Measurements from ENCODE around the gene CXXC5. TPM values are rescaled to one million over a fixed set of nuclear protein-coding genes. Genes with fewer than 3 reads are reported as not detected.

Gene CXXC5
- total and polyA plus RNA-seq, 2 experiments from 2014 or later = 70.4 to 122 TPM

DNA sequence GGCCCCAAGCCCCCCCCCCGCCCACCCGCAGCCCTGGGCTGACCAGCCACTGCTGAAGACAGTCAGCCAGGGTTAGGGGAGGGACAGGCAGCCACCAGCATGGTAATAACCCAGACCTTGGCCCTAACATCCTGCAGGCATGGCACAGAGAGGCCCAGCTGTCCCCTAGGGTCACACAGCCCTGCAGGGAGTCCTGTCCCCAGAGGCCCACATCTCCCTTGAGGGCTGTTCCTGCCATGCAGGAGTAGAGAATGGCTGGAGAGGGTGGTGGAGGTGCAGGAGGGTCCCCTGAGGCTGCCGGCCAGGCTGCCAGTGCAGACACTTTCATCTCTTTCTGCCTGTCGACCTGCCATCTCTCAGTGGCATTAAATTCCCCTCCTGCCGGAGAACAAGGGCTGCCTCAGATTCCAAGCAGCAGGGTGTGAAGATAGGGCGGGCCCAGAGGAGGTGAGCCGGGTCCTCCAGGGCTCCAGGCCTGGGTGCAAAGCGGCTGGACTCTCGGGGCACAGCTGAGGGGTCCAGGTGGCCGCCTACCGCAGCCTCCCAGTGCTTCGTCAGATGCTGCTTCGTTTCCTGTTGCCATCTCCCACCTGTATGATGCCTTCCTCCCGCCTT is 40.0 kb downstream of the CXXC5 start:
- TF ChIP-seq, protein P1, sequence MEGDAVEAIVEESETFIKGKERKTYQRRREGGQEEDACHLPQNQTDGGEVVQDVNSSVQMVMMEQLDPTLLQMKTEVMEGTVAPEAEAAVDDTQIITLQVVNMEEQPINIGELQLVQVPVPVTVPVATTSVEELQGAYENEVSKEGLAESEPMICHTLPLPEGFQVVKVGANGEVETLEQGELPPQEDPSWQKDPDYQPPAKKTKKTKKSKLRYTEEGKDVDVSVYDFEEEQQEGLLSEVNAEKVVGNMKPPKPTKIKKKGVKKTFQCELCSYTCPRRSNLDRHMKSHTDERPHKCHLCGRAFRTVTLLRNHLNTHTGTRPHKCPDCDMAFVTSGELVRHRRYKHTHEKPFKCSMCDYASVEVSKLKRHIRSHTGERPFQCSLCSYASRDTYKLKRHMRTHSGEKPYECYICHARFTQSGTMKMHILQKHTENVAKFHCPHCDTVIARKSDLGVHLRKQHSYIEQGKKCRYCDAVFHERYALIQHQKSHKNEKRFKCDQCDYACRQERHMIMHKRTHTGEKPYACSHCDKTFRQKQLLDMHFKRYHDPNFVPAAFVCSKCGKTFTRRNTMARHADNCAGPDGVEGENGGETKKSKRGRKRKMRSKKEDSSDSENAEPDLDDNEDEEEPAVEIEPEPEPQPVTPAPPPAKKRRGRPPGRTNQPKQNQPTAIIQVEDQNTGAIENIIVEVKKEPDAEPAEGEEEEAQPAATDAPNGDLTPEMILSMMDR (IDR thresholded peaks at IDR 0.05; ENCODE audit: low read depth, low read length) = no peak
- DNase-seq (ENCODE audit: low read depth in 1 of 2, low spot score in 1 of 2) = no peak
- no peaks in the 10 kb centered on the region for H3K9me3 ChIP-seq (ENCODE audit: low read depth)
- H3K4me3 ChIP-seq = no peak overlapping the region
- H3K27ac ChIP-seq = no peak overlapping the region
- H3K4me1 ChIP-seq (ENCODE audit: low read depth) = peaks cover 39% of the 10 kb centered on the region
- peaks cover 5% of the 10 kb centered on the region for H3K36me3 ChIP-seq
- H3K27me3 ChIP-seq = no peaks in the 10 kb centered on the region

DNA sequence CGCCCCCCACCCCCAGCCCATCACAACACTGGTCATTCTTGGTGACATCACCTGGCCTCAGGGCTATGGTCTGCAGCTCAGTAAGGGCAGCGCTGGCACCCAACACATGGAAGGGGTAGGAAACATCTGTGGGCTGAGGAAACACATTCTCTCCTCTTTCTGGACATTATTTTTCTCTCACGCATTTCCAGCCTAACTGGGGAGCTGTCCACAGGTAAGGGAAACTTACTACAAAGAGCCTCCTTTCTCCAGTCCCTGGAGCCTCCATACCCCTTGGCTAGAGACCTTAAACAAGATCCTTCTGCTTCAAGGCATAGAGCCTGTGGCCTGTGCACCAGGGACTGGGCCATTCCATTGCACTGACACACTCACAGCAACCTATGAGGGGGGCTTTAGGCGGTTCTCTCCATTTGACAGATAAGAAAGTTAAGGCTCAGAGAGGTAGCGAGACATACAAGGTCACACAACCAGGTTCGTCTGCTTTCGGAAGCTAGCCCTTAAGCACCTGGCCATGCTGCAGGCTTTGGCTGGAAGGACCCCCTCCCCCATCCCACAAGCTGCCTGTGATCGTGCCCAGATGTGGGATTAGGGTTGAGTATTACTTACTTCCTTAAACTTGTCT is 40.7 kb downstream of the CXXC5 start:
- H3K4me1 ChIP-seq (ENCODE audit: low read depth) = peaks cover 40% of the 10 kb centered on the region
- no peaks in the 10 kb centered on the region for H3K36me3 ChIP-seq
- no peak overlapping the region for H3K4me3 ChIP-seq
- H3K27me3 ChIP-seq = no peaks in the 10 kb centered on the region
- TF ChIP-seq, protein P1 (IDR thresholded peaks at IDR 0.05; ENCODE audit: low read depth, low read length) = no peak
- H3K27ac ChIP-seq = peak overlapping the region; percentile 80
- no peaks in the 10 kb centered on the region for H3K9me3 ChIP-seq (ENCODE audit: low read depth)
- DNase-seq (ENCODE audit: low read depth in 1 of 2, low spot score in 1 of 2) = no peak

DNA sequence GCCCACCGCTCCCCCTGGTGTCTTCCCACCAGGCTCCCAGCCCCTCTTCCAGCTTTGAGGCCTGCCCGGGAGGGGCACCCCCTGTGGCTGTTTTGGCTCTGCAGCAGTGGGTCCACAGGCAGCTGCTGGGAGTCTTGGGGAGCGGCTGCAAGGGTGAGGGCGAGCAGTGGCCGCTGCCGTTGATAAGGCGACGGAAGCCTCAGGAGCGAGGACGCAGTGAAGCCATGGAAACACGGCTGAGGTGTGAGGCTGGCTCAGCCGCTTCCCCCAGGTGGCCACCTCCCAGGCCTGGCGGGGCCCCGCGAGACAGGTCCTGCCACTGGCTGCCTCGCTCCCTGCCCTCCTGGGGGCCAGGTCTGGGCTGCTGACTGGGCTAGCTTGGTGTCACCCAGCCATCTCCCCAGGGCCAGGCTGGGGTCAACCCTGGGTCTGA is 41.5 kb downstream of the CXXC5 start:
- TF ChIP-seq, protein P1 (IDR thresholded peaks at IDR 0.05; ENCODE audit: low read depth, low read length) = no peak
- H3K9me3 ChIP-seq (ENCODE audit: low read depth) = no peaks in the 10 kb centered on the region
- H3K4me1 ChIP-seq (ENCODE audit: low read depth) = peaks cover 40% of the 10 kb centered on the region
- DNase-seq (ENCODE audit: low read depth in 1 of 2, low spot score in 1 of 2) = no peak
- peak overlapping the region; percentile 80 for H3K27ac ChIP-seq
- H3K4me3 ChIP-seq = no peak overlapping the region
- H3K27me3 ChIP-seq = no peaks in the 10 kb centered on the region
- no peaks in the 10 kb centered on the region for H3K36me3 ChIP-seq

DNA sequence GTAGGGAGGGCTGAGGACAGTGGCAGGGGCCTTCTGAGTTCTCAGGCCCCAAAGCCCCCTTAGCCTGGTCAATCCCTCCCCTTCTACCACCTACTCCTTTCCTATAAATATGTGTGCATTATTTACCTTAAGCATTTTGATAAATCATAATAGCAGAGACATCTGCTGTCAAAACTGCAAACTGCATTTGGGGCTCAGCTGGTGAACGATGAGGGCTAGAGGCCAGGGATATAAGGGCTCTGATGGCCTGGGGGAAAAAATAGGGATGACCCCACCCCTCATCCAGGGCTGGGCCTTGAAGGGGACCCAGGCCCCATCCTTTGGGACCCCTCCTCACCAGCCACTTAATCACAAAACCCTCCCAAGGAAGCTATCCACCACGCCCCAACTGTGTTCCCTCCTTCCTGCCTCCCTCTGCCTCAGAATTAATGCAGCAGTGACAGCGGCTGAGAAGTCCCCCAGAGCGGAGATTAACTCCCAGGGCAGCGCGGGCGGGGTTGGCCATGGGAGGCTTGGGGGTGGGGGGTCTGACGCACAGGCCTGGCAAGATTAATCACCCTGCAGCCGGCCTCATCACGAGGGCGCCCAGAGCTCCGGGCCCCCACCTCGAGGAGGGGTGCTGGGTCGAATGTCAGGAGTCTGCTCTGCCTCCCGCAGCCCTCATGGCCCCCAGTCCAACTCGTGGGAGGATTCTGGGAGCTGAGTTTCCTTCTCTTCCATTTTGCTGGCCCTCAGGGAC is 42.1 kb downstream of the CXXC5 start:
- DNase-seq (ENCODE audit: low read depth in 1 of 2, low spot score in 1 of 2) = peak; percentile 62 to 72
- H3K27ac ChIP-seq = peak overlapping the region; percentile 80
- peaks cover 40% of the 10 kb centered on the region for H3K4me1 ChIP-seq (ENCODE audit: low read depth)

More for the DNA sequence above, 42.1 kb downstream of the CXXC5 start:
- Histone ChIP-seq H3K4me3 (no peak overlapping the region), H3K27me3 (no peaks in the 10 kb centered on the region), H3K36me3 (no peaks in the 10 kb centered on the region), H3K9me3 (ENCODE audit: low read depth) (no peaks in the 10 kb centered on the region)
- TF ChIP-seq, protein P1 (IDR thresholded peaks at IDR 0.05; ENCODE audit: low read depth, low read length) = peak; percentile 60

Data from cardiac muscle cell (in vitro differentiated cells and primary cell).